NCI-H1105 (cell line): ENCODE measurements around the gene SLC35A1.
"Not testable (repeated sequence)": the region's sequence is repeated elsewhere in the genome, so short reads cannot be mapped to it uniquely, and the experiment has no call there.

Source experiments
- DNase-seq: peaks from one replicate; lab custom pipeline; 2025; lab: John Stamatoyannopoulos, UW

Gene SLC35A1, protein sequence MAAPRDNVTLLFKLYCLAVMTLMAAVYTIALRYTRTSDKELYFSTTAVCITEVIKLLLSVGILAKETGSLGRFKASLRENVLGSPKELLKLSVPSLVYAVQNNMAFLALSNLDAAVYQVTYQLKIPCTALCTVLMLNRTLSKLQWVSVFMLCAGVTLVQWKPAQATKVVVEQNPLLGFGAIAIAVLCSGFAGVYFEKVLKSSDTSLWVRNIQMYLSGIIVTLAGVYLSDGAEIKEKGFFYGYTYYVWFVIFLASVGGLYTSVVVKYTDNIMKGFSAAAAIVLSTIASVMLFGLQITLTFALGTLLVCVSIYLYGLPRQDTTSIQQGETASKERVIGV

DNA sequence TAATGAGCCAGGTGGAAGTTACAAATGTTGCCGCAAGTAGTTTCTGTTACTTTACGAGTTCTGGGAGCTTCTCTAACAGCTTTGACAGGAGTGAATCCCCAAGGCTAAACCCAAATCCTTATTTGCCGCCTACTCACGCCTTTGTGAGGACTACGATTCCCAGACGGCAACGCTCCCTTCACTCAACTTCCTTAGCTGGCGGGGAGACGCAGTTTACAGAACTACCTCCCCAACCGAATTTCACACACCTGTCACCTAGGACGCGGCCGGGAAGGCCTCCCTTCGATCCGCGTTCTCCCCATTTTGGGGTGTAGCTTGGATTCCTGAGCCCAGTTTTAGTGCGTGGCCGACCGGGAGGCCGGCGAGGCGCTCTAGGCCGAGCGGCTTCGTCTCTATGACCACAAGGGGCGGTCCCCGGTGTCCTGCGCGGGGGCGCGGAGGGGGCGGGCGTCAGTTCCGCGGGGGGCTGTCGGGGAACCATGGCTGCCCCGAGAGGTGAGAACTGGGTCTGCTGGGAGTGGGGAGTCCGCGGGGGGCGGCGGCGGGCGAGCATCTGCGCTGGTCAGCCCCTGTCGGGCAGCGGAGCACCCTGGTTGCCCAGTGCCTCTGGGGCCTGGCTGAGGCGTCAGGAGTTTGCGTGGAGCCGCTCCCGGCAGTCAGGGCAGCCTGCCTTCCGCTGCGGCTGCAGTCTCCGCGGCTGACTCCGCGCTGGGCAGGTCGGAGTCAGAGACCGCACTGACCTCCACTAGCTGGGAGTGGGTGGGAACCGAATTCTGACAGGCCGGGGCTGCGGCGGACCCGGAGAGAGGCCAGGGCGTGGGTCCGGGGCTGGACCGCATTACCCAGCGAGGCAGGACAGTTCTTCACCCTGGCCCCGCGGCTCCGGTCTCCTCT is at the start of gene SLC35A1:
Gene SLC35A1 (plus strand): TSS at position 450 of the 894 bp plus-strand sequence. CDS start 30 bp downstream, at position 480.
- DNase-seq: peak; percentile 75

DNA sequence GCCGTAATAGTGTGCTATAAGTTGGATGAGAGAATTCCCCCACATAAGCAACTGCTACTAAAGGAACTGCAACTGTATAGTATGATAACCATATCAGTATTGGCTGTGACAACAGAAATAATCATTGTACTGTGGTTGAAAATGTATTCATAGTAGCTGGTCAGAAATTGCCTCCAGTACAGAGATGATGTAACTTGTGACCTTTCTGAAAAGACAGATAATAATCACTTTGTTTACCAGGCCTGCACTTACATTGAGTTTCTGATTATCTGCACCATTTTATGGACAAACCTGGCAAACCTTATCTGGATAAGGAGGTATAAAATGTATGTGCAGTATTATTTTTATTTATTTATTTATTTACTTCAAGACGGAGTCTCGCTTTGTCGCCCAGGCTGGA is 46.0 kb upstream of the SLC35A1 start:
- DNase-seq: no peak

DNA sequence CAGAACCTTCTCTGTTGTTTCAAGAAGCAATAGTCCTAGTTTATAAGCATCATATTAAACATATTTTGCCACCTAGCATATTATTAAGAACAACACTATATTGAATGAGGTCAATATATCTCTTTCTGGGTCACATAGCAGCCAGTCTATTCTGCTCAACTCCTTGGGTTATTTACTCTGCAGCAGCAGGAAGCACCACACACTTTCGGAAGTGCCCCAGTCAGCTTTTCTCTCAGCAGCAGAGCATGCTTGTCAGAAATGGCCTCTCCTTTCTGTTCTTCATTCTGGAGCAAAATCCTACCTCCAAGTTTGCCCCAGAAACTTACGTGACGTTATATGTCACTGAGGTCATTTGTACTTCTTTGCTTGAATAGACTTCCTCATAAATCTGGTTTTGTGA is 42.3 kb upstream of the SLC35A1 start:
- DNase-seq: no peak

DNA sequence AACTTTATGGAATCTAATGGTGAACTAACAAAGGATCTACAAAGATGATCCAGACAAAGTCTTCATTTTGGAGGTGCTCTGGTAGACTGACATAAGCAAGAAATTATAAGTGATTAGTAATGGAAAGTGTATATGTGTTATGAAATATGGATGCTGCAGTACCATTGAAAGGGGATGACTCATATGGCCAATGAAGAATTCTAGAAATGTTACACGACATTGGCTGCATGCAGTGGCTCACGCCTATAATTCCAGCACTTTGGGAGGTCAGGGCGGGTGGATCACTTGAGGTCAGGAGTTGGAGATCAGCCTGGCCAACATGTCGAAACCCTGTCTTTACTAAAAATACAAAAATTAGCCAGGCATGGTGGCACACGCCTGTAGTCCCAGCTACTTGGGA is 41.5 kb upstream of the SLC35A1 start:
- no peak for DNase-seq

DNA sequence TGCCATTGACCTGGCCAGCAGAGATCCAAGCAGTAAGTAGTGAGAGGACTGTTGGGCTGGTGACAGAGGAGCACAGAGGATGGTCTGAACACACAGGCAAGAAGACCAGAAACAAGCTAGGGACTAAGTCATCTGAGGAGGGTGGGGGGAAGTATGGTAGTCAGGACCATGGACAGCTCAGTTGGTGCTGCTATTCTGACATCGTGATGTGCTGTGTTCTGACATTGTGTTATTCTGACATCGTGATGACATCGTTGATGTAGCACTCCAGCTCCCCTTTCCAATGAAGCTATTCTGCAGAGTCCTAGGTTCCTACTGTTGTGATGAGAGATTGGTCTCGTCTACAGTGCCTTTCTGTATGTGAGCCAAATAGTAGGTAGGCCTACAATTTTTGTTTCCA is 36.3 kb upstream of the SLC35A1 start:
- DNase-seq: no peak

DNA sequence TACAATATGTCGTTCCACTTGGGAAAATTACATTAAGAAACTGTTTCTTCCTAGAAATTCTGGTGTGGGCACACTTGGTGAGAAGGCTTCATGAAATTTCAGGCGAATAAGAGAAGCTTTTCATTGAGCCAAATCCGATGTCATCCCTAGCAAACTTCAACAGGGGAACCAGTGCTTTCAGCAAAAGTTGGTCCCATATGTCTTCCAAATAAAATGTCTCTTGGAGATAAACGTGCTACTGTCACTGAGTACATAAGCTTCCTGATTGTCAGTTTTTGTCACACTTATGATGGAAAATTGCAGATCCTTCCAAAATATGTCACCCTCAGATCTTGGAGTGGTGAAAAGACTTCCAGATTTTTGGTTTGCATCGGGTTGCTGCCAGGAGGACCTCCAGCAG is 31.1 kb upstream of the SLC35A1 start:
- DNase-seq: no peak

DNA sequence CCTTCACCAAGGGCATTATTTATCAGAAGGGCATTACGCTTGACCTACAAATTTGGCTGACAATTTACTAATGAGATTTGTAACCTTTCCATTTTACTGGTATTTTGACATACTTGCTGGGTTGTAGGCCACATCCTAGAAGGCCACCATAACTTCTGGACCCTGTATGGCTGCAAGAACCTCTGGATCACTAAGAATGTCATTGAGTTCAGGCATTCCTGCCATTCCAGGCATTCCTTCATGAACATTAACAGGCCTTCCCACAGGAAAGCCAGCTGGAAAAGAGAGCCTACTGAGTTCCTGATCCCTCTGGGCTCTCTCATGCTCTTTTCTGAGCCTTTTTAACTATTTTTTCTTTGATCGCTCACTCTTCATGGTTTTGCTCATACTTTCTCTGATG is 28.4 kb upstream of the SLC35A1 start:
- no peak for DNase-seq

DNA sequence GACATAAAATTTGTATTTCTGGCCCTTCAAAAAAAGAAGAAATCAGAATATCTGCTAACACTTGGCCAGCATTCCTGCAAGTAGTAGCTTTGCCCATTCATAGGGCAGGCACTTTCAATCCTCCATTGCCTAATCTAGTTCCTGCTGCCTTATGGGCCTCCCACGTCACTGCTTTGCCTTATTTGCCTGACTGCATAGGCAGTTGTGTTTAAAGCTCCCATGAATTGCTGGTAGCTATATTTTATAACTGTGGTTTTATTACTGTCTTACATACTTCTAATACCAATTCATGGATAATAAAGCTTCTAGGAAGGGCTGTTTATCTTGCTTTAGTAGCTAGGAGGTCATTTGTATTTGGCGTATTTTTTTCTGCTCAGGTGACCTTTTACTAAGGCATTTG is 7.7 kb upstream of the SLC35A1 start:
- DNase-seq: no peak

DNA sequence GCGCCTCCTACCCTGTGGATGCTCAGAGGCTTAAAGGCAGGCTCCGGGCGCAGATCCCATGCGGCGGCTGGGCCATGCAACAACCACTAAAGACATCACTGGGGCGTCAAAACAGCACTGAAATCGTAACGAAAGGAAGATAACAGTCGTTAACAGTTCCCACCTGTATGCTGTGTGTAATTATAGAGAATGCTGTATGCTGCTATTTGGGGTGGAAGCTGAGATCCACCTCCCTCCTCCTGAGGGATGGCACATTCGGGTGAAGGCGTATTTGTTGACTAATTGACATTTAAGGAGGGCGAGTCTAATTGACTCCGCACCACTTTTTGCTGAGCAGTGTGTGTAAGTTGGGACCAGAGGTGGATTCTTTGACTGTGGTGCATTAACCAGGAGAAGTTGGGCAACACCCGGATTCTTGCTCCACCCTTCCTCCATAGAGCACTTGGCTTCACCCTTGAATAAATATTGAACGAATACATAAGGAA is 687 bp downstream of the SLC35A1 start:
- peak; percentile 60 for DNase-seq

DNA sequence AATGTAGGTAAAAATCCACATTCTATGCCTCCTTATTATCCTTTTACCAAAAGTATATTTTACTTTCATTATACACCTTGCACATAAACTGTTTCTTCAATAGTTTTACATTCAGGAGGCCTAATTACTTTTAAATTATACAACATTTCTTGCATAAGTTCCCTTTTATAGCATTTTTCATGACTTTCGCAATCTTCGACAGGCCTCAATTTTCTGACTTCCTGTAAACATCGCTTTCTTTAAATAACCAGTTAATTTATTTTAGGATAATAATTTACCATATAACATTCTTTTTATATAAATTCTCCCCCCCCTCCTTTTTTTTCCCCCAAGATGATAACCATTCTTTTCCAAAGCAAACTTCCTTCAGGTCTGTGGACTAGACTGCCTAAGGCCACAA is 9.2 kb downstream of the SLC35A1 start:
- no peak for DNase-seq

DNA sequence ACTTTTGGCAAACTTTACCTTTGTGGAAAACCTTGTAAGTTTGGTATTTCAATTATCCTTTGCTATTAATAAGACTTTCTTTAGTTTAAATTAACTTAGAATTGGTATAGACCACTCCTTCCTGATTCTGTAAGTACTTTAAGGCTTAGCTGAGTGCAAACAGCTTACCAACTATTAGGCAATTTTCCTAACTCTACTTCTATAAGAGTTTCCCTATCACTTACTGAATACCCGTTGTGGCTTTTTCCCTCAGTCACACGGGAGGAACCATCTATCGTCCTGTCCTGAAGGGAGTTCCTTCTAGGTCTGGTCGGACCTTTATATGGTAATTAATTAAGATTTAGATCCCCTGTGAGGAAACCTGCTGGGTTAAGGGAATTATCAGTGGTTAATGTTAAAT is 9.6 kb downstream of the SLC35A1 start:
- no peak for DNase-seq

DNA sequence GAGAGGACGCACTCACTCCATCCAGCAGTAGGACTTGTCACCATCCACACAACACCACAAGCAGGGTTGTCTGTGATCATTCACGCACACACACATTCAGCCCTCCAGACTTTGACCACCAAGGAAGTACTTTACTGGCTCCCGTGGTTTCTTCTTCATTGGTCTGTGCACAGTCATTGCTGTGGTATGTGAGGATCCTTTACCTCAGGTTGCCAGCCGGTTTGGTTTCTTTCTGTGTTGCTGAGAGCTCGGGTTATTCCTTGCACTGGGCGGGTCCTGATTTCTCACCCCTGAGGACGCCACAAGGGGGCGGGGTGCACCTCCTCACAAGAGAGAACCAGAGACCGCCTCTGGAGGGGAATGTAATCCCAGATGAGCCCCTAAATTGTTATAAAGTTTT is 11.2 kb downstream of the SLC35A1 start:
- no peak for DNase-seq

DNA sequence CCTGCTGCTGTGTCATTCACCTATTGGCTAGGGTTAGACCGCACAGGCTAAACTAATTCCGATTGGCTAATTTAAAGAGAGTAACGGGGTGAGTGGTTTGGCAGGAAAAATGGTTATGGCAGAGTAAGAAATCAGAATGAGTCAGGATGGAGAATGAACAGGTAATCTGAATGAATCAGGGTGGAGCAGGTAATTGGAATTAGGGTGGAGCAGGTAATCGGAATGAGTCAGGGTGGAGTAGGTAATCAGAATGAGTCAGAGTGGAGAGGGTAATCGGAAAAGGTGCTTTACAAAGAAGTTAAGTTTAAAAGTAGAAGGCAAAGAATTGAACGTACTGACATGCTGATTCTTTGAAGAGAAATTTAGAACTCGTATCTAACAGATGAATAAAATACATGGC is 11.7 kb downstream of the SLC35A1 start:
- no peak for DNase-seq

DNA sequence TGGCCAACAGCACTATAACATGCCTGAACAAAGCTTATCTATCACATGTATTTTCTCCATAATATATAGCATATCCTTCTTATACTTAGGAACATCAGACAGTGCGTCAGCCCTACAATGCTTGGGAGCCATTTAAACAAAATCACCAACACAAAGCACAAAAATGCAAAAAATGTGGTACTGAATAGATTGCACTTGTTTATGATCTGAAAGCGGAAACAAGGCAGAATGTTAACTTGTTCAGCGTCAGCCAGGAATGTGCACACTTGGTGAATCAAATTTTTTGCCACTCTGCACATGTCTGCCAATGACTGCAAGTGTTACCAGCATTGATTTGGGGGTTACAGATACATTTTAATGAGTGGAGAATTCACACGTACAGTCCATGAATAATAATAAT is 14.8 kb downstream of the SLC35A1 start:
- no peak for DNase-seq

DNA sequence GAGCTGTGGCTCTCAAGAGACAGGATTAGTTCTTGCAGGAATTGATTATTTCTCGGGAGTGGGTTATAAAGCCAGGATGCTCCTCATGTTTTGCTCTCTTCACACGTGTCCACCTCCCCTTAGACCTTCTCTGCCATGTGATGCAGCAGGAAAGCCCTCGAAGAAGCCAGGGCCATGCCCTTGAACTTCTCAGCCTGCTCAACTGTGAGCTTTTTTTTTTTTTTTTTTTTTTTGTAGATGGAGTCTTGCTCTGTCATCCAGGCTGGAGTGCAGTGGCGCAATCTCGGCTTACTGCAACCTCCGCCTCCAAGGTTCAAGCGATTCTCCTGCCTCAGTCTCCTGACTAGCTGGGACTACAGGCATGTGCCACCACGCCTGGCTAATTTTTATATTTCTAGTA is 16.6 kb downstream of the SLC35A1 start:
- DNase-seq: not testable (repeated sequence)

DNA sequence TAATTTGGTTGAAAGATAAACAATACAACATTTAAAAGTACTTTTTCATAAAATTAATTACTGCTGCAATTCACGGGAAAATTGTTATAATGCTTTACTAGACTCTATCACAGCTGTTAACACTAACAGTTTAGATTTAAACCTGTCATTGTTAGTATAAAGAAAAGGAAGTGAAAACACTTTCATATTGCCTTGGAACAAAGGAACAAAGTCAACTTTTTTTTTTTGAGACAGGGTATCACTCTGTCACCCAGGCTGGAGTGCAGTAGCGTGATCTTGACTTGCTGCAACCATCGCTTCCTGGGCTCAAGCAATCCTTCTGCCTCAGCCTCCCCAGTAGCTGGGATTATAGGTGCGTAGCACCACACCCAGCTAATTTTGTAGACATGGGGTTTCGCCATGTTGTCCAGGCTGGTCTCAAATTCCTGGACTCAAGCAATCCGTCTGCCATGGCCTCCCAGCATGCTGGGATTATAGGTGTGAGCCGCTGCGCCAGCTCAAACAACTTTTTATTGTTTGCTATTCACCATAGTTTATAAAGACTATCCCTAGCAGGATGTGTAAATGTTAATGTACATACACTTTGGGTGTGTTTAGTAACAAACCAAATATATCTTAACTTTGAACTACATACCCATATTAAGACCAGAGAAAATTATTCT is 22.1 kb downstream of the SLC35A1 start:
- no peak for DNase-seq

DNA sequence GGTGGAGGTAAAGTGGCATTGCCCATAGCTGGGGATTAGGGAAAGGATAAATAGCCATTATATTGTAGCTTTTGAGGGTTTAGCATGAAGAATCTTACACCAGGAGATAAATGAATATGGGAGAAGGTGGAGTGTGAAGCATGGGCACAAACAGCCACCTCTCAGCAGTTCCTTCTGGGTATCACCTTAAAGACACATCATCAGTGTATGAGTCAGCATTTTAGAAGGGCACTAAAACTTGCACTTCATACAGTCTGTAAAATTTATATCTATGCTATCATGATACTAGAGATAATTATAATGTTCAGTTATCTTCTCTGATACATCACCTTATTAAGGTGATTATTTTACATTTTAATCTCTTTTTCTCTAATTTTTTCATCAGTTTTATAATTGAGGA is 25.3 kb downstream of the SLC35A1 start:
- no peak for DNase-seq

DNA sequence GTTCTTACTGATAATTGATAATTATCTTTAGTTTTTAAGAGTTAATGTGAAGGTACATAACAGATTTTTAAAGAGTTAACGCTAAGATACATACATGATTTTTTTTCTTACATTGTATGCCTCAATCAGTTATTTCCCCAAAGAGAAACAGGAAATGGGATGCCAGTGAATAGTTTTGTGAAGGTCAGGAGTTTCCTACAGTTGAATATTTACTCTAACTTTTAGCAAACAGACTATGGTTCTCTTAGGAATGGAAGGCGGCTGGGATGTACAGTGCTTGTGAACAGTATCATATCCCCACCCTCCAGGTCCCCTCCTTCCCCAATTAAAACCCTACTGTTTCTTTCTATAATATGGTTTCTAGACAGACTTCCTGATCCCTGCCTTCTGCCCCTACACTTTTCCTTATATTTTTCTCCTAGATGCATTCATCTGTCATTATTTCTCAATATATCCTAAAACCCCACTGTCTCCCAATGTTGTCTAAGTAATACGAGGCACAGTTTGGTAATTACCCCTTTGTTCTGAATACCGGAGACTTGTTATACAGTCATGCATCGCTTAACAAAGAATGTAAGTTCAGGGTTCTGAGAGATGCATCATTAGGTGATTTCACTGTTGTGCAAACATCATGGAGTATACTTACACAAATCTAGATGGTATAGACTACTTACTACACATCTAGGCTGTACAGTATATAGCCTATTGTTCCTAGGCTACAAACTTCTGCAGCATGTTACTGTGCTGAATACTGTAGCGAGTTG is 29.2 kb downstream of the SLC35A1 start:
- no peak for DNase-seq

DNA sequence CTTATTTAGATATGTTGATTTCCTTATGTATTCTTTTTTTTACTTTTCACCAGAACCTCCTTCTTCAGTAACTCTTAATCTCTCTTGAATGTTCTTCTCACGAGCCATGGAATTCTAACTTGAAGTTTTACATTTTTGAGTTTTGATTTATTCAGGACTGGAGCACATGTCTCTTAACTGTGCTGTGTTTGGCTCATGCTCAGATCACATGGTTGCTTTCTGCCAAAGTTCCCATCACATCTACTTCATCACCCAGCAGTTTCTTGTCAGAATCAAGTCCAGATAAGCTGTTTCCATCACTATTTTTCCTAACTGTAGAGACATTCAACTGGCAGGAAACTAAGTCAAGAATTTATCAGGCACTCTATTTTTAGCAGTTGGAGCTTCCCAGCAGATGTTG is 31.7 kb downstream of the SLC35A1 start:
- DNase-seq: no peak

DNA sequence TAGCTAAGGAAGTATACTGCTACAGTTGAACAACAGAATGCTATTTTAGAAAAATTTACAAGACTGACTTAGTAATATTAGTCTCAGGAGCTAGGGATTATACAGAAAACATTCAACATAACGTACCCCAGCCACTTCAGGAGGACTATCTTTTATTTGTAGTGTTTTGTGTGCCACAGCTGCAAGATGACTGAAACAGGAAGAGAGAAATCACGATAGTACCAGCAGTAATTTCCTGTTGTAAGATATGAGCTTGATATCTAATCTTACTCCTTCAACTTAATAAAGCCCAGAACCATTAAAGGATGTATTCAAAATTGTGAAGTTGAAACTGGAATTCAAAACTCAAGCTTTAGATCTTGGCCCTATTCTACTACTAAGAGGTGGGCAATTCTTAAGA is 42.1 kb downstream of the SLC35A1 start:
- no peak for DNase-seq

DNA sequence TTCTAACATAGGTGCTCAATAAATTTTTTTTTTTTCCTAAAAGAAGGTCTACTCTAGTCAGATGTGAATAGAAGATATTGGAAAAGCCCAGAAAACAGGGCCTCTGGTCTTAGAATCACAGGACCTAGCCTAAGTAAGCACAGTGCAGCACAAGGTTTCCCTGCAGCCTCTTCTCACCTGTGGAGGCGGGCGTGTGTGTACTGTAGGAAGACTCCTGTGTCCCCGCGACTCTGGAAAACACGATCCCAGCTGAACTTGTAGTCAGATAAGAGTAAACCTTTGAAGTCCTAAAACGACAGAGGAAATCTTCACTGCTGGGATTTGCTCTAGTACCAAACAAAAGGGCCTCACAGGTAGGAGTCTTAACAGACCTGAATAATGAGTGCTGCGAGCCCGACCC is 45.7 kb downstream of the SLC35A1 start:
- no peak for DNase-seq

DNA sequence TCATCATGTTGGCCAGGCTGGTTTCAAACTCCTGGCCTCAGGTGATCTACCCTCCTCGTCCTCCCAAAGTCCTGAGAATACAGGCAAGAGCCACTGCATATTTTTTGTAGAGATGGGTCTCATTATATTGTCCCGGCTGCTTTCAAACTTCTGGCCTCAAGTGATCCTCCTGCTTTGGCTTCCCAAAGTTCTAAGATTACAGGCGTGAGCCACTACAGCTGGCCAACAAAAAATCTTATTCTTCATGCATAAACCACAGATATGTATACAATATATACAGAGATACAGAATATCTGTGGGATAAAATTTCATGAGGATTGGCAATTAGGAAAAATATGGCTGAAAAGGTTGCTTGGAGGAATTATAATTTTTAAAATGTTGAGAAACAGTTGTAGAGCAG is 49.9 kb downstream of the SLC35A1 start:
- no peak for DNase-seq
